K562 (cell line): Measurements from ENCODE around the gene TIMM17B. TPM values are rescaled to one million over a fixed set of nuclear protein-coding genes. Genes with fewer than 3 reads are reported as not detected.

Experiments used
- DPF2 ChIP-seq: fragments of 450-650 bp; IDR thresholded peaks from 2 replicates; pipeline ENCODE4 v1.6.1; 2016
- ESRRB ChIP-seq: fragments of 250-450 bp; sonication (Bioruptor Pico); IDR thresholded peaks from 2 replicates; pipeline ENCODE4 v1.5.0; 2020; ENCODE audit warnings: mild to moderate bottlenecking, moderate library complexity, borderline replicate concordance
- GTF3C2 ChIP-seq: IDR thresholded peaks from 3 replicates; pipeline ENCODE4 v1.6.1; 2011; ENCODE audit warnings: borderline replicate concordance, mild to moderate bottlenecking, moderate library complexity; ENCODE audit not compliant: insufficient read length; ENCODE audit errors: extremely low read depth
- NR2C1 ChIP-seq, 2 experiments: fragments of 450-650 bp; IDR thresholded peaks; 2 replicates each; pipeline ENCODE4 v1.6.1; 2017; ENCODE audit warnings: mild to moderate bottlenecking in 2 of 2, antibody characterized with exemption in 1 of 2, inconsistent platforms in 1 of 2, missing compliant biosample characterization in 1 of 2, missing genetic modification characterization in 1 of 2
- POLR2A ChIP-seq: fragments of 450-650 bp; conservative IDR thresholded peaks from 2 replicates; pipeline ENCODE4 v1.6.1; 2016
- POLR2AphosphoS2 ChIP-seq: IDR thresholded peaks from 2 replicates; pipeline ENCODE4 v1.6.1; 2012; ENCODE audit warnings: low read length, improper control_type of control experiment
- POLR2B ChIP-seq: fragments of 450-650 bp; IDR thresholded peaks from 2 replicates; pipeline ENCODE4 v1.6.1; 2018; ENCODE audit warnings: low read depth; ENCODE audit not compliant: partially characterized antibody
- RBM39 ChIP-seq: fragments of 200-400 bp; formaldehyde crosslinking; optimal IDR thresholded peaks from 2 replicates; pipeline ENCODE3; 2018; ENCODE audit warnings: low read depth, low read length
- ZC3H8 ChIP-seq: fragments of 450-650 bp; IDR thresholded peaks from 2 replicates; pipeline ENCODE4 v1.6.1; 2017
- ZNF239 ChIP-seq: fragments of 250-450 bp; sonication (Bioruptor Pico); IDR thresholded peaks from 2 replicates; pipeline ENCODE4 v1.4.0; 2020; ENCODE audit warnings: mild to moderate bottlenecking
- polyA plus RNA-seq, 8 experiments: library from polyadenylated mRNA; depleted of rRNA in 4 of 8; stranded (reverse) in 5 of 8; unstranded in 3 of 8; fragments of >200 nt; fragmentation: Nextera tagmentation in 2 of 8; fragmentation: Illumina TruSeq in 1 of 8; extraction: Ambion mirVana in 2 of 8; extraction: Trizol in 1 of 8; gene quantifications; 2 replicates each; pipeline versions ENCODE4 v1.2.1 to v1.2.3, GENCODE V29; 2011 to 2014; ENCODE audit warnings: inconsistent platforms in 1 of 8, missing spikeins in 1 of 8
- total RNA-seq, 7 experiments: library from RNA; depleted of rRNA in 6 of 7; stranded (reverse); fragments of >200 nt in 6 of 7; fragmentation: Illumina TruSeq in 2 of 7; extraction: Trizol in 2 of 7; gene quantifications; 2 replicates each; pipeline versions ENCODE4 v1.2.1 to v1.2.3, GENCODE V29; 2011 to 2021; ENCODE audit warnings: low replicate concordance in 1 of 7
- TF ChIP-seq, protein P1 (sequence below), 2 experiments: fragments of 450-650 bp in 1 of 2; sonication (generic) in 1 of 2; formaldehyde crosslinking in 1 of 2; IDR thresholded peaks; 2 replicates each; pipeline versions ENCODE4 v1.7.1 to v1.9.0; 2016 to 2022; ENCODE audit warnings: inconsistent platforms in 1 of 2, mild to moderate bottlenecking in 1 of 2, missing genetic modification reagents in 1 of 2
- TF ChIP-seq, protein P2 (sequence below): sonication (generic); formaldehyde crosslinking; IDR thresholded peaks from 2 replicates; pipeline ENCODE4 v1.8.0; 2022; ENCODE audit warnings: mild to moderate bottlenecking, missing genetic modification reagents

Gene TIMM17B
- total and polyA plus RNA-seq, 9 of the 15 experiments (the other 6 are each of a cell fraction or from before 2014, with no cell fraction given) = 9.9 to 184 (median 115) TPM

DNA sequence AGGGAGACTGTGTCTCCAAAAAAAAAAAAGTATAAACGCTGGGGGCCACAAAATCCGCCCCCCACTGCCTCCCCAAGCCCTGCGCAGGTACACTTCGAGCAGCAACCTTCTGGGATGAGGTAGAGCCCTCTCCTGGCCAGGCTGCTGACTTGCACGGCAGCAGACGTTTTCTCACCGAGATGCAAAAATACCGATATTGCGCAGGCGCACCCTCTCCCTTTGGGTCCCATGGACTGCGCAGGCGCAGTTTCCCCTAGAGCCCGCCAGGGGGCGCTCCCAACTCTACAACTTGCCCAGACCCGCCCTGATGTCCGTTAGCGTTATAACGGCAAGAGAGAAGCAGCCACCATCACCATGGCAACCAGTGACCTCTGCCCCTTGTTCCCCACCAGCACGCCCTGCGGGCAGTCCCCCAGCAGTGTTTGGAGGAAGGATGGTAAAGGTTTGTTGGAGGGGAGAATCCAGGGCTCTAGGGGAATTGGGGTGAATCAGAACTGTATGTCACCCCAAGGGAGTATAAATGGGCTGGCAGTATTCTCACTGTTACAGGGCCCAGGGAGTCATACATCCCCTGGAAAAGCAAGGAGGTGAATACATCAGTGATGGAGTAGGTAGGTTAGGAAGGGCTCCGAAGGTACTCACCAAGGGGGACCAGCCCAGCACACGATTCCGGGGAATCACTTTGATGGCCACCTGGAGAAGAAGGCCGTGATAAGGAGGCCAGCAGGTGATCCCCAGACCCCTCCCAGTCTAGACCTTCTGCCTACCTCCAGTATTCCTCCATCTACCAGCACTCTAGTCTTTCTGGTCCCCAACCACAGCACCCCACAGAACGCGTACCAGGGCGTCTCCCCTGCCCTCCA is 19.8 kb upstream of the TIMM17B start (continued):
- TF ChIP-seq, protein P1, sequence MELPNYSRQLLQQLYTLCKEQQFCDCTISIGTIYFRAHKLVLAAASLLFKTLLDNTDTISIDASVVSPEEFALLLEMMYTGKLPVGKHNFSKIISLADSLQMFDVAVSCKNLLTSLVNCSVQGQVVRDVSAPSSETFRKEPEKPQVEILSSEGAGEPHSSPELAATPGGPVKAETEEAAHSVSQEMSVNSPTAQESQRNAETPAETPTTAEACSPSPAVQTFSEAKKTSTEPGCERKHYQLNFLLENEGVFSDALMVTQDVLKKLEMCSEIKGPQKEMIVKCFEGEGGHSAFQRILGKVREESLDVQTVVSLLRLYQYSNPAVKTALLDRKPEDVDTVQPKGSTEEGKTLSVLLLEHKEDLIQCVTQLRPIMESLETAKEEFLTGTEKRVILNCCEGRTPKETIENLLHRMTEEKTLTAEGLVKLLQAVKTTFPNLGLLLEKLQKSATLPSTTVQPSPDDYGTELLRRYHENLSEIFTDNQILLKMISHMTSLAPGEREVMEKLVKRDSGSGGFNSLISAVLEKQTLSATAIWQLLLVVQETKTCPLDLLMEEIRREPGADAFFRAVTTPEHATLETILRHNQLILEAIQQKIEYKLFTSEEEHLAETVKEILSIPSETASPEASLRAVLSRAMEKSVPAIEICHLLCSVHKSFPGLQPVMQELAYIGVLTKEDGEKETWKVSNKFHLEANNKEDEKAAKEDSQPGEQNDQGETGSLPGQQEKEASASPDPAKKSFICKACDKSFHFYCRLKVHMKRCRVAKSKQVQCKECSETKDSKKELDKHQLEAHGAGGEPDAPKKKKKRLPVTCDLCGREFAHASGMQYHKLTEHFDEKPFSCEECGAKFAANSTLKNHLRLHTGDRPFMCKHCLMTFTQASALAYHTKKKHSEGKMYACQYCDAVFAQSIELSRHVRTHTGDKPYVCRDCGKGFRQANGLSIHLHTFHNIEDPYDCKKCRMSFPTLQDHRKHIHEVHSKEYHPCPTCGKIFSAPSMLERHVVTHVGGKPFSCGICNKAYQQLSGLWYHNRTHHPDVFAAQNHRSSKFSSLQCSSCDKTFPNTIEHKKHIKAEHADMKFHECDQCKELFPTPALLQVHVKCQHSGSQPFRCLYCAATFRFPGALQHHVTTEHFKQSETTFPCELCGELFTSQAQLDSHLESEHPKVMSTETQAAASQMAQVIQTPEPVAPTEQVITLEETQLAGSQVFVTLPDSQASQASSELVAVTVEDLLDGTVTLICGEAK (IDR thresholded peaks at IDR 0.05) = no peak
- TF ChIP-seq, protein P1 (CRISPR knock-in tag; IDR thresholded peaks at IDR 0.05) = no peak
- no peak for TF ChIP-seq POLR2A
- TF ChIP-seq, protein P2, sequence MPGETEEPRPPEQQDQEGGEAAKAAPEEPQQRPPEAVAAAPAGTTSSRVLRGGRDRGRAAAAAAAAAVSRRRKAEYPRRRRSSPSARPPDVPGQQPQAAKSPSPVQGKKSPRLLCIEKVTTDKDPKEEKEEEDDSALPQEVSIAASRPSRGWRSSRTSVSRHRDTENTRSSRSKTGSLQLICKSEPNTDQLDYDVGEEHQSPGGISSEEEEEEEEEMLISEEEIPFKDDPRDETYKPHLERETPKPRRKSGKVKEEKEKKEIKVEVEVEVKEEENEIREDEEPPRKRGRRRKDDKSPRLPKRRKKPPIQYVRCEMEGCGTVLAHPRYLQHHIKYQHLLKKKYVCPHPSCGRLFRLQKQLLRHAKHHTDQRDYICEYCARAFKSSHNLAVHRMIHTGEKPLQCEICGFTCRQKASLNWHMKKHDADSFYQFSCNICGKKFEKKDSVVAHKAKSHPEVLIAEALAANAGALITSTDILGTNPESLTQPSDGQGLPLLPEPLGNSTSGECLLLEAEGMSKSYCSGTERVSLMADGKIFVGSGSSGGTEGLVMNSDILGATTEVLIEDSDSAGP (CRISPR knock-in tag) = no peak
- no peak for TF ChIP-seq ZC3H8
- peak; percentile 73; the same call in 1 of the 2 replicates for TF ChIP-seq POLR2AphosphoS2
- TF ChIP-seq GTF3C2 = no peak
- no peak for TF ChIP-seq NR2C1 (IDR thresholded peaks at IDR 0.05)
- TF ChIP-seq NR2C1 (tag; IDR thresholded peaks at IDR 0.05) = peak; percentile 94
- TF ChIP-seq ESRRB (CRISPR knock-in tag) = no peak
- peak; percentile 48 for TF ChIP-seq POLR2B
- TF ChIP-seq DPF2 = no peak
- TF ChIP-seq RBM39 = peak; percentile 78
- no peak for TF ChIP-seq ZNF239 (CRISPR knock-in tag)
